ENCODE data around the gene AMZ2.
A peak's percentile ranks its signal among the peaks of the same experiment; 100 is the strongest.
"Not testable (repeated sequence)": the region's sequence is repeated elsewhere in the genome, so short reads cannot be mapped to it uniquely, and the experiment has no call there.

Gene AMZ2

DNA sequence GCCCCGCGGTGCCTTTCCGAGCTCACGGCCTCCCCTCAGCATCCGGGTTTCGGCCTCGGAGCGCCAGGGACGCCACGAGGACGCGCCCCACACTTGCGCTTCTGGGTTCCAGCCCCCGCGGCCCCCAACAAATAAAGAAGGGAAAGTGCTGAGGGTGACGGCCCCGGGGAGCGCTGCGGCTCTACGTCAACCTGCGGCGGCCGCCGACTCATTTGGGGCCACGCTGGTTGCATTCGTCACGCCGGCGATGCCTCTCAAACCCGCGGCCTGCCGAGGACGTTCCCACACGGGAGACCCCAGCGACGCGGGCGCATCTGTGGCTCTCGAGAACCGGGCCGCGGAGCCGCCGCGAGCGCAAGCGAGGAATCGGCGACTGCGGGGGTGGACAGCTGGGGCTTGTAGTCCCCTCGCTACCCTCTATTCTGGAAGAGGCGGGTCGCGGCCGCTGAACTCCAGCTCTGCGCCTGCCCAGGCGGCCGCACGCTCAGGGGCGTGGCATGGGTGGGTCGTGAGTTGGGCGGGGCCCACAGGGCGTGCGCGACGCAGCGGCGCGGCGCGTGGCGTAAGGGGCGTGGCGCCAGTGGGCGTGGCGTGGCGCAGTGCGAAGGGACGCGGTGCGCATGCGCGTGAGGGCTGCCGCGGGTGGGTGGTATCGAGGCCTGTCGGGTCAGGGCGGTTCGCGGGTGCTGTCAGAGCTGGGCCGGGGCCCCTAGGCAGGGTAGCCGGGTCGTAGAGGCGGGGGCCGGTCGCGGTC is at the start of gene AMZ2:
Gene AMZ2, plus strand, starts transcription at position 599 of the 754 bp plus-strand sequence. CDS start 2,145 bp downstream, outside the sequence.
- DNase-seq: peak; percentile 95

DNA sequence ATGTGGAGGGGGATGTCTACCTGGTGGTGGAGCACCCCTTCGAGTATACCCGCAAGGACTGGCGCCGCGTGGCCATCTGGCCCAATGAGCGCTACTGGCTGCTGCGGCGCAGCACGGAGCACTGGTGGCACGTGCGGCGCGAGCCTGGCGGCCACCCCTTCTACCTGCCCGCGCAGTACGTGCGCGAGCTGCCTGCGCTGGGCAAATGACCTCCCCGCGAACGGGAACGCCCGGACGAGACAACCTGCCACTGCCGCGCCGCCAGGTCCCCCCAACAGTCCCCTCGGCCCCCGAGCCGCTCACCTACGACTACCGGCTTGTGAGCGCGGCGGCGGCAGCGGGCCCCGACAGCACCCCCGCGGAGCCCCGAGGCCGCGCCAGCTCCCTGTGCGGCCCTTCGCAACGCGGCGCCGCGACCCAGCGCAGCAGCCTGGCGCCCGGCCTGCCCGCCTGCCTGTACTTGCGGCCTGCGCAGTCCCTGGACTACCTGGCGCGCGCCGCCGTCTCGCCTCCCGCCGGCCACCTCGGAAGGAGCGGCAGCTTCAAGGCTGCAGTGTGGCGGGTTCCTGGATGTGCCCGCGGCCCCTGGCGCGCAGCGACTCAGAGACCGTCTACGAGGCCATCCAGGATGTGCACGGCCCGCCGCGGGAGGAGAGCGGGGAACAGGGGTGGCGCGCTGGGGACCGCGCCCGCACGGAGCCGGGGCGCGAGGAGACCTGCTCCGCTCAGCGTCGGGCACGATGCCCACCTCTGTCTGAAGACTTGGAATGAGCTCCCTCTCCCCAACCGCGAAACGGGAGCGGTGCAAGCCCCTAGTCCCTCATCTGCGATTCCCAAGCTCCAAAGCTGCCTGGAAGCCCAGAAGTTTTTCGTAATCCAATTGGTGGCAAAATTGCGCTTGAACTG is 48.7 kb upstream of the AMZ2 start:
- no peak for DNase-seq

- DNase-seq: no peak
These were observed 47.8 kb upstream of the AMZ2 start for GRCh38 chr17:68199837-68200688.

DNA sequence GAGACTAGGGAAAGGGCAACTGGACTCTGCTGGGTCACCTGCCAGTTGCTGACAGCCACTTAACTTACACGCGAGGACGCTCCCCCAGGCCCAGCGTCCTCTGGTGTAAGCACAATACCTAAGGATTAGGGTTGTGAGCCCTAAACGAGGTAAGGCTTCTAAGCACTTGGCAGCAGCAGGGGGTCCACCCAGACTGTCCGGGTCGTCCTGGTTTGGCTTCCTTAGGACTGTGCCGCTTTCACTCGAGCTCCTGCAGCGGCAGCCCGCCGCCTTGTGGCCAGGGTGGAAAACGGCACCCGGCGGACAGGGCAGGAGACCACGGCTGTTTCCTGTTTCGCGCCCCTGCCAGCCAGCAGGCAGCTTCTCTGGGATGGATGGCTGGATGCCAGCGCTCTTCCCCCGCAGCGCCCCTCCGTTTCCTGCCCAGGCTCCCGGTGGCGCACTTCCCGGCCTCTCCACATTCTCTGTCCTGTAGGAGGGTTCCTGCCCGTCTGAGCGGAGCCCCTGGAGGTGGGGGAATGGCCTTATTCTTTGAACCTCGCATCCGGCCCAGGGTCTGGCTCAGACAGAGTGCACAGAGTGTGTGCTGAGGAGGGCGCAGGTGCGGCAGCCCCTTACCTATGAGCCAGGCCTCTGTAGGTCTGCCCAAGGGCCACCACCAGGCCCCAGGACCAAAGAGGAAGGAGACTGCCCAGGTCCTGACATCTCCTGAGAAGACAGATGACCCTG is 47.0 kb upstream of the AMZ2 start:
- peak; percentile 64 for DNase-seq

GRCh38 chr17:68201418-68201771 is 46.4 kb upstream of the AMZ2 start:
- DNase-seq: not testable (repeated sequence)

- not testable (repeated sequence) for DNase-seq
These were observed 45.5 kb upstream of the AMZ2 start for GRCh38 chr17:68202321-68202720.

DNA sequence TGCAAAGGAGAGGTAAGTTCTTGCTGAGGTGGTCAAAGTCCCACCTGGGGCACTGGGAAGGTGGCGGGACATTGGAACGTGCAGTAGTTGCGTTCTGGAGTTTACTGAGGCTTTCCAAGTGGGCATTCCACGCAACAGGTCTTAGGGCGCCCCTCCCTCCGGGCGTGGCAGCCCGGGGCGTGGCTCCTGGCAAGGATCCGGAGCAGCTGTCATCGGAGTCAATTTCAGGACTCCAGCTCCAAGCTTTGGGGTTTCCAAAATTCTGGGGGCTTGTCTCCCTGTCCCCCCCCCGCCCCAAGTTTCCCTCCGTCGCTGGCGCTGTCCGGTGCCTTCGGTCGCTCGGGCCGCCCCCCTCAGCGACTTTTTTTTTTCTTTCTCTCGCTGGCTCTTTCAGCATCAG is 43.1 kb upstream of the AMZ2 start:
- DNase-seq: no peak

DNA sequence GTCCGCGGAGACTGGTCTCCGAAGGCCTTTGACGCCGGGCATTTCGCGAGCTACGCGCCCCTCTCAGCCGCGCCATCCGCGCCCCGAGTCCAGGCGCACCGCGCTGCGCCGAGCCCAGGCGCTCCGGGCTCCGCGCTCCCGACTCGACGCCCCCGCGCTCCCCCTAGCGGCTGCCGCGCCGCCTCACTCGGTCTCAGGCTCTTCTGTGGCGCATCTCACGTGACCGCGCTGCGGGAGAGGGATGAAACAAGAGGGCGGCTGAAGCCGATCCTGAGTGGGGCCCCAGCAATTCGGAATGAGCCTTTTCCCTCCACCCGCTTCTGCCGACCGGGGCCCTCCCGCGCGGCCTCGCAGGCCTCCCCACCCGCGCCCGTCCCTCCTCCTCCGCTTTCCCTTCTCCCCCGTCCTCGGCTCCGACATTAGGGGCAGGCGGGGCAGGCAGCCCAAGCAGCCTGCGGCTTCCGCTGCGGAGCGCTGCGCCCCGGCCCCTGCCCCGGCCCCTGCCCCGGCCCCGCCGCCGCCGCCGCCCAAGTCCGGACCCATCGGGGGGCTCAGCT is 42.5 kb upstream of the AMZ2 start:
- DNase-seq: peak; percentile 82

DNA sequence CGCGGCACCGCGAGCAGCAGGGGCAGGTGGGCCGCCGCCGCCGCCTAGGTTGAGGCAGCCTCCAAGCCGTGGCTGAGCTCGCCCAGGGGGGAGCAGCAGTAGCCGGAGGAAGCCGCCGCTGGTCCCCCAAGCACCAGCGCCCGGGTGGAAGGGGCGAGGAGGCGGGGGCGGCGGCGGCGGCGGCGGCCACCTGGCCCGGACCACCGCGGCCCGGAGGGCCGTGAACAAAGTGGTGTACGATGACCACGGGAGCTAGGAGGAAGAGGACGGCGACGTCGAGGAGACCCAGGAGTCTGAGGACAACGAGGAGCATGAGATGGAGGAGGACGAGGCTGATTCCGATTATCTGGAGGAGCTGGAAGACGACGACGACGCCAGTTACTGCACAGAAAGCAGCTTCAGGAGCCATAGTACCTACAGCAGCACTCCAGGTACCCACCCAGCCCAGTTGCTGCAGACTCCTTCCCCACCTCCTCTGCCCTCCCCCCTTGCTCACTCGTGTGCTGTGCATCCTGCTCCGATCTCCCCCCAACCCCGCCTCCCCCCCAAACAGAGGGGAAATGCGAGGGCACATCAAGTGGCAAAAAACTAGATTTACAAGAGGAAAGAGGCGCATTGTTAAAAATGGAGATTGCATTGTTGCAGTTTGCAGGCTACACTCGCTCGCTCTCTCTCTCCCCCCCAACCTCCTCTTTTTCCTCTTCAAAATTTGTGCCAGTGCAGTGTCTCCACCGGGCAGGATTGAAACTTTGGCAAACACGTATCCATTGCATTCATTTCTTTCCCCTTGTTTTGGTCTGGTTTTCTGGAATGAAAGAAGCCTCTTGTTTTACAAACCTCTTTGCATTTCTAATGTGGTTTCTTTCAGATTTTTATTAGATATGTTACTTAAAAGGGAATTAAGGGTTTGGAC is 41.8 kb upstream of the AMZ2 start:
- DNase-seq: no peak

GRCh38 chr17:68207651-68208253 is 40.1 kb upstream of the AMZ2 start:
- no peak for DNase-seq

- DNase-seq: not testable (repeated sequence)
These were observed 39.2 kb upstream of the AMZ2 start for GRCh38 chr17:68208651-68209050.

DNA sequence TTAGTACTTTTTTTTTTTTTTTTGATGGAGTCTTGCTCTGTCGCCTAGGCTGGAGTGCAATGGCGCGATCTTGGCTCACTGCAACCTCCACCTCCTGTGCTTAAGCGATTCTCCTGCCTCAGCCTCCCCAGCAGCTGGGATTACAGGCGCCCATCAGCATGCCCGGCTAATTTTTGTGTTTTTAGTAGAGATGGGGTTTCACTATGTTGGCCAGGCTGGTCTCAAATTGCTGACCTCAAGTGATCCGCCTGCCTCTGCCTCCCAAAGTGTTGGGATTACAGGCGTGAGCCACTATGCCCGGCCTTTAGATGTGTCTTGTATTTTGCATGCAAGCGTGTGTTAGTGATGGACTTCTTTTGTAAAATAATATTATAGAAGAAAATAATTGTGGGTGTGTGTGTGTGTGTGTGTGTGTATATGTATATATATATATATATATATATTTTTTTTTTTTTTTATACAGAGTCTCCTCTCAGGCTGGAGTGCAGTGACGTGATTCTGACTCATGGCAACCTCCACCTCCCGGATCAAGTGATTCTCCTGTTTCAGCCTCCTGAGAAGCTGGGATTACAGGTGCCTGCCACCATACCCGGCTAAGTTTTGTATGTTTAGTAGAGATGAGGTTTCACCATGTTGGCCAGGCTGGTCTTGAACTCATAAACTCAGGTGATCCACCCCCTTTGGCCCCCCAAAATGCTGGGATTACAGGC is 38.5 kb upstream of the AMZ2 start:
- DNase-seq: not testable (repeated sequence)

GRCh38 chr17:68210570-68211315 is 37.1 kb upstream of the AMZ2 start:
- DNase-seq: no peak

GRCh38 chr17:68213428-68214411 is 34.1 kb upstream of the AMZ2 start:
- peak; percentile 33 for DNase-seq

GRCh38 chr17:68215453-68215852 is 32.4 kb upstream of the AMZ2 start:
- not testable (repeated sequence) for DNase-seq

DNA sequence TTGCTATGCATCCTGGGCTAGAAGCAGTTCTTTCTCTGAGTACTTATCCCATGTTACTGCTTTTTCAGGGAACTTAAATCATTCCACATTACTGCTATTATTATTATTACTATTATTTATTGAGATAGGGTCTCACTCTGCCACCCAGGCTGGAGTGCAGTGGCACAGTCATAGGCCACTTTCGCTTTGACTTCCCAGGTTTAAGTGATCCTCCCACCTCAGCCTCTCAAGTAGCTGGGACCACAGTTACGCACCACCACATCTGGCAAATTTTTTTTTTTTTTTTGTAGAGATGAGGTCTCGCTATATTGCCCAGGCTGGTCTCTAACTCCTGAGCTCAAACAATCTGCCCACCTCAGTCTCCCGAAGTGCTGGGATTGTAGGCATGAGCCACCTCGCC is 28.4 kb upstream of the AMZ2 start:
- DNase-seq: not testable (repeated sequence)

- not testable (repeated sequence) for DNase-seq
These were observed 27.7 kb upstream of the AMZ2 start for GRCh38 chr17:68220186-68220585.

DNA sequence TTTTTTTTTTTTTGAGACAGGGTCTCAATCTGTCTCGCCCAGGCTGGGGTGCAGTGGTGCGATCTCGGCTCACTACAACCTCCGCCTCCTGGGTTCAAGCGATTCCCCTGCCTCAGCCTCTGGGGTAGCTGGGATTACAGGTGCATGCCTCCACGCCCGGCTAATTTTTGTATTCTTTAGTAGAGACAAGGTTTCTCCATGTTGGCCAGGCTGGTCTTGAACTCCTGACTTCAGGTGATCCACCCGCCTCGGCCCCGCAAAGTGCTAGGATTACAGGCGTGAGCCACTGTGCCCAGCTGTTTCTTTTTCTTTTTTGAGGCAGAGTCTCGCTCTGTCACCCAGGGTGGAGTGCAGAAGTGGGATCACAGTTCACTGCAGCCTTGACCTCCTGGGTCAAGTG is 27.1 kb upstream of the AMZ2 start:
- DNase-seq: not testable (repeated sequence)

Measured in GDM1 (cell line).